GM19238 (cell line): ENCODE data around the gene CDHR1.

Experiments used
- DNase-seq: peaks from one replicate; pipeline ENCODE4 v3.0.0; 2011; ENCODE audit warnings: low spot score; ENCODE audit not compliant: insufficient read length

CDHR1 gene

GRCh38 chr10:84226616-84227015 is 32.3 kb downstream of the CDHR1 start:
- no peak for DNase-seq

- DNase-seq, result no peak
Observed at GRCh38 chr10:84227810-84228209, 33.5 kb downstream of the CDHR1 start.

- DNase-seq, result no peak
Observed at GRCh38 chr10:84230359-84230758, 36.0 kb downstream of the CDHR1 start.

GRCh38 chr10:84232376-84232775 is 38.0 kb downstream of the CDHR1 start:
- no peak for DNase-seq

- DNase-seq, result no peak
Observed at GRCh38 chr10:84233940-84234339, 39.6 kb downstream of the CDHR1 start.

- DNase-seq, result no peak
Observed at GRCh38 chr10:84234479-84234878, 40.1 kb downstream of the CDHR1 start.

GRCh38 chr10:84235096-84235495 is 40.8 kb downstream of the CDHR1 start:
- DNase-seq, result no peak

GRCh38 chr10:84236807-84237198 is 42.5 kb downstream of the CDHR1 start:
- DNase-seq, result no peak

- DNase-seq, result no peak
Observed at GRCh38 chr10:84237199-84238051, 43.1 kb downstream of the CDHR1 start.

GRCh38 chr10:84238909-84239308 is 44.6 kb downstream of the CDHR1 start:
- DNase-seq, result no peak

GRCh38 chr10:84241185-84241790 is 47.0 kb downstream of the CDHR1 start, which contains the start of gene LRIT1:
TSS of gene LRIT1 (minus strand) at chr10:84241546. CDS start at chr10:84241439, 107 bp downstream.
- DNase-seq, result no peak

- DNase-seq, result no peak
Observed at GRCh38 chr10:84243759-84244158, 49.4 kb downstream of the CDHR1 start.

GRCh38 chr10:84244651-84245270 is 50.4 kb downstream of the CDHR1 start, which contains the start of gene RGR:
TSS of gene RGR (plus strand) at chr10:84245053. CDS start at chr10:84245091, 38 bp downstream.
- no peak for DNase-seq

- DNase-seq, result no peak
Observed at GRCh38 chr10:84247496-84247895, 53.2 kb downstream of the CDHR1 start.

- no peak for DNase-seq
Observed at GRCh38 chr10:84248794-84249193, 54.5 kb downstream of the CDHR1 start.

- DNase-seq, result no peak
Observed at GRCh38 chr10:84254552-84255478, 60.5 kb downstream of the CDHR1 start.

- no peak for DNase-seq
Observed at GRCh38 chr10:84256510-84257342, 62.4 kb downstream of the CDHR1 start.

- no peak for DNase-seq
Observed at GRCh38 chr10:84257343-84258020, 63.1 kb downstream of the CDHR1 start.

- DNase-seq, result no peak
Observed at GRCh38 chr10:84258034-84258695, 63.8 kb downstream of the CDHR1 start.
